Duodenal mucosa (tissue), 2 donors: ENCODE data around the gene OR10G6.

Experiments used
- H3K27ac ChIP-seq: one replicate; pipeline ENCODE4 v1.7.0; 2013; ENCODE audit warnings: low read depth, low read length
- H3K27me3 ChIP-seq, 2 donors: one replicate each; pipeline ENCODE4 v1.7.0; 2013; ENCODE audit warnings: low read length in 2 of 2, control low read depth in 1 of 2; ENCODE audit not compliant: insufficient read depth in 2 of 2, control insufficient read depth in 1 of 2
- H3K36me3 ChIP-seq, 2 donors: one replicate each; pipeline ENCODE4 v1.7.0; 2013; ENCODE audit warnings: low read length in 2 of 2, control low read depth in 1 of 2; ENCODE audit not compliant: insufficient read depth in 2 of 2, control insufficient read depth in 1 of 2
- H3K4me1 ChIP-seq, 2 donors: one replicate each; pipeline ENCODE4 v1.7.0; 2013; ENCODE audit warnings: low read length in 2 of 2, control low read depth in 1 of 2; ENCODE audit not compliant: insufficient read depth in 2 of 2, control insufficient read depth in 1 of 2
- H3K4me3 ChIP-seq, 2 donors: one replicate each; pipeline ENCODE4 v1.7.0; 2013; ENCODE audit warnings: low read length in 2 of 2, low read depth in 1 of 2
- H3K9ac ChIP-seq, 2 donors: one replicate each; pipeline ENCODE4 v1.7.0; 2013; ENCODE audit warnings: low read length in 2 of 2, low read depth in 1 of 2
- H3K9me3 ChIP-seq, 2 donors: one replicate each; pipeline ENCODE4 v1.7.0; 2013; ENCODE audit warnings: low read length in 2 of 2, control low read depth in 1 of 2; ENCODE audit not compliant: control insufficient read depth in 1 of 2

OR10G6 gene

DNA sequence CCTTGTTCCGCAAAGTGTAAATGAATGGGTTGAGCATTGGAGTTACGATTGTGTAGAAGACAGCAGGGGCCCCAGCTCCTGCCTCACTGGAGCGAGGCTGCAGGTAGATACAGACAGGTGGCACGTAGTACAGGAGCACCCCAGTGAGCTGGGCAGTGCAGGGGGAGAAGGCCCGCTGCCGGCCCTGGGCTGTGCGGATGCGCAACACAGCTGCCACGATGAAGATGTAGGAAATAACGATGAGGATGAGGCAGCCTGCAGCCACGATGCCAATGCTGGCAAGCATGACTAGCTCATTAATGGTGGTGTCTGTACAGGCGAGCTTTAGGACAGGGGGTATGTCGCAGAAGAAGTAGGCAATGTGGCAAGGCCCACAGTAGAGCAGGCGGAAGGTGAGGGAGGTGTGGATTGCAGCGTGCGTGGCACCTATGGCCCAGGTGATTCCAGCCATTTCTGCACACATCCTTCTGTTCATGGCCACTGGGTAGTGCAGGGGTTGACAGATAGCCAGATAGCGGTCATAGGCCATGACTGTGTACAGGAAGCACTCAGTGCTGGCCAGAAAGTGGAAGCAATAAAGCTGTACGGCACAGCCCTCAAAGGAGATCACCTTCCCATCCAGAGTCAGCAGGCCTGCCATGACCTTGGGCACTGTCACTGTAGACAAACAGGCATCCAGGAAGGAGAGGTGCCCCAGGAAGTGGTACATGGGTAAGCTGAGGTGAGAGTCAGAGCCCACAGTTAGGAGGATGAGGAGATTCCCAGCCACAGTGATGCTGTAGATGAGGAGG, 18.0 kb downstream of the OR10G6 start:
- Histone ChIP-seq H3K9me3 (no peaks in the 10 kb centered on the region), H3K27ac (no peak overlapping the region), H3K9ac (no peak overlapping the region), H3K27me3 (no peaks in the 10 kb centered on the region), H3K4me3 (no peak overlapping the region), H3K36me3 (no peaks in the 10 kb centered on the region), H3K4me1 (no peaks in the 10 kb centered on the region)

DNA sequence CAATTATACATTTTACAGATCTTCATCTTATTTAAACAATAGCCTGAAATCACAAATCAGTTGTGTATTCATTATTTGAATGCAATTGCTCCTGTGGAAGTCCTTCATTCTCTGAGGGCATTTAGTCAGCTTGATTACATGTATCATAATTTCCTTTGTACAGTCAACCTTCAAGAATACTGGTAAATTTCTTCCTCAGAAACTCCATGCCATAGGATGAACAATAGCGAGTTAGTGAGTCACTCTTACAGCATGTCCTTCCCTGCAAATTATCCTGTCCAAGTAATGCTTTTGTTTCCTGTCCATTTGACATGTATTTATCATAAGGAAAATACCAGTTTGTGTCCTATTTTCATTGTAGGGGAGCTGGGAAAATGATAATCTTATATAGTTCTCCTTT, 21.1 kb downstream of the OR10G6 start:
- Histone ChIP-seq H3K4me1 (no peaks in the 10 kb centered on the region), H3K9ac (no peak overlapping the region), H3K4me3 (no peak overlapping the region), H3K36me3 (no peaks in the 10 kb centered on the region), H3K27me3 (no peaks in the 10 kb centered on the region), H3K9me3 (no peaks in the 10 kb centered on the region), H3K27ac (no peak overlapping the region)

DNA sequence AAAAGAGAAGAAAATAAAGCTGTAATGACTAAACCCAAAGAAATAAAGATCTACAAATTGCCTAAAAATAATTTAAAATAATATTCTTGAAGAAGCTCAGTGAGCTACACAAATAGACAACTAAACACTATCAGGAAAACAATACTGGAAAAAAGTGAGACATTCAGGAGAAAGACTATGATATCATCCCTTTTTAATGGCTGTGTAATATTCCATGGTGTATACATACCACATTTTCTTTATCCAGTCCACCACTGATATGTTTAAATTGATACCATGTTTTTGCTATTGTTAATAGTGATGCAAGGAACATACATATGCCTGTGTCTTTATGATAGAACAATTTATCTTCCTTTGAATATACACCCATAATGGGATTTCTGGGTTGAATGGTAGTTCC, 38.2 kb downstream of the OR10G6 start:
- Histone ChIP-seq H3K4me1 (no peaks in the 10 kb centered on the region), H3K36me3 (no peaks in the 10 kb centered on the region), H3K27ac (no peak overlapping the region), H3K9ac (no peak overlapping the region), H3K27me3 (no peaks in the 10 kb centered on the region), H3K4me3 (no peak overlapping the region), H3K9me3 (peaks cover 2 to 6% of the 10 kb centered on the region in 2 donors)

DNA sequence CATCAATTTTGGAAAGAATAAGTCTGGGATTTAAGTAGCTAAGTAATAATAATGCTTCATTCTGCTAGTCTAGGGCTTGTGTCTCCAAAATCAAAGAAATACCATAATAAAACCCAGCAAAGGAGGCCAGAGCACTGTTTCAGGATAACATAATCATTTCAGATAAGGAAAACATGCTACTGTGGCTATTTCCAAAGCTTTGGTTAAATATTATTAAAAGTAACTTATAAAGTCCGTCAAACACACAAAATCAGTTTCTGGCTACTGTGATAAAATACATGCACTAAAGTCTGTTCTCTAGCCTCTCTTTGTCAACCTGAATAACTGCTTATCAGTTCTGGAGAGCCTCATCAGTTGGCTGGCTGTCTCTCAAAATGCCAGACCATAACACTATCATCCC, 49.8 kb downstream of the OR10G6 start:
- H3K27ac ChIP-seq: no peak overlapping the region
- H3K4me1 ChIP-seq: no peaks in the 10 kb centered on the region
- H3K4me3 ChIP-seq: no peak overlapping the region
- no peaks in the 10 kb centered on the region for H3K27me3 ChIP-seq
- no peaks in the 10 kb centered on the region for H3K36me3 ChIP-seq
- no peaks in the 10 kb centered on the region for H3K9me3 ChIP-seq
- H3K9ac ChIP-seq: no peak overlapping the region
